Measurements from ENCODE around the gene FGGY.
"Not testable (repeated sequence)": the region's sequence is repeated elsewhere in the genome, so short reads cannot be mapped to it uniquely, and the experiment has no call there.

Gene FGGY

DNA sequence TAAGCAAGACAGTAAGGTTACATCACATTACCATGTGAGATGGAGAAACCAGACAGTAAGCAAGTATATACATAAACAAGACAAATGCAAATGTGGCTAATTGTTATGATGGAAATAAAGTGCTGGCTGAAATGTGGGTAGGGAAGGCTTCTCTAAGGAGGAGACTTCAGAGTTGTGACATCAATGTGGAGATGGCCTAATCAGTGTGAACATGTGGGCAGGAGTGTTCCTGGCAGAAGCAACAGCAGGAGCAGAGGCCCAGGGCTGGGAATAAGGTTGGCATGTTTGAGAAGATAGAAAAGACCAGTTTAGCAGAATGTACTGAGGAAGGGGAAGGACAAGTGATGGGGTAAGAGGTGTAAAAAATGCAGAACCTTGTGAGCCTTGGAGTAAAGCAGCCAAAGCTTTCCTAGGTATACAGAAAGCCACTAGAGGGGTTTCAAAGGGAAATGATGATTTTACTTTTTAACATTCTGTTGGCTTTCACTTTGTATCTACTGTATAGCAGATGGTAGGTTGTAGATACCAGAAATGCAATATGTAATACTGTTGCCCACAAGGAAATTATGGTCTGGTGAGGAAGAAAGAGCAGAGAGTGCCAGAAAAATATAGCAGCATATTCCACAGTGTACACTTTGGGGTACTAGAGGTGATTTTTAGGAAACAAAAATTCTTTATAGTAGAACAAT is 197.4 kb downstream of the FGGY start:
- no peak for DNase-seq

- not testable (repeated sequence) for DNase-seq
Measured at GRCh38 chr1:59496156-59496555, 199.3 kb downstream of the FGGY start.

DNA sequence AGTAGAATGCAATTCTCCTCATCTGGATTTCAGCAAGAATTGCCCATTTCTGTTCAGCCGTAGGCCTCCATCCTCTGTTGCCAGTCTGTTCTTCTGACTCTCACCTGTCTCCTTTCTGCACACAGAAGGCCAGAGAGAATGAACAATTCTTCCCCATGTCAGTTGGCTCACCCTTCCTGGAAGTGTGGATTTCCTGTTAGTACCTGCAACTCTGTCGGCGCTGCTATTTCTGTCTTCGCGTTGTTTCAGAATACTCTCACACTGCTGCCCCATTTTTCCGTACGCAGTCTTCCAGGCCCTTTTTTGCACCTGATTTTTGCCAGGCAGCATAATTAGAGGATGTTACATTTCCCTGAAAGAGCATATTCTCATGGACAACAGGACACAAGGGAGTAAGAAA is 200.7 kb downstream of the FGGY start:
- no peak for DNase-seq

DNA sequence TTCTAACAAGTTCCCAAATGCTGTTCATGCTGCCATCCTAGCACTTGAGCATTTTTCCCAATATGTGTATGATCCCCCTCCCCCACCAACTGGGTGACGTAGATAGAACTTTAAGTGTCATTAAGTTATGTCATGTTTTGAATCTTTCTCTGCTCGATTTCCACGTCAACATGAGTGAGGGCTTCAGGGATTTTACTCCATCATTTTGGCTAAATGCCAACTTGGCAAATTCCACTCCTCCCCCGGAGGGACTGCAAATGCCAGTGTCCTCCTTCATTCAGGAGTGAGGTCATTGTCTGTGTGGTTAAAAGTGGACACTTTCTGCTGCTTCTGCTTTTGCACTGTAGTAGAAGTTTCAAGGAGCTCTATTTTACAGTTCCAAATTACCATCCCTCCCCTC is 201.7 kb downstream of the FGGY start:
- no peak for DNase-seq

- no peak for DNase-seq
Measured at GRCh38 chr1:59499273-59499942, 202.5 kb downstream of the FGGY start.

GRCh38 chr1:59499943-59500569 is 203.2 kb downstream of the FGGY start:
- no peak for DNase-seq

DNA sequence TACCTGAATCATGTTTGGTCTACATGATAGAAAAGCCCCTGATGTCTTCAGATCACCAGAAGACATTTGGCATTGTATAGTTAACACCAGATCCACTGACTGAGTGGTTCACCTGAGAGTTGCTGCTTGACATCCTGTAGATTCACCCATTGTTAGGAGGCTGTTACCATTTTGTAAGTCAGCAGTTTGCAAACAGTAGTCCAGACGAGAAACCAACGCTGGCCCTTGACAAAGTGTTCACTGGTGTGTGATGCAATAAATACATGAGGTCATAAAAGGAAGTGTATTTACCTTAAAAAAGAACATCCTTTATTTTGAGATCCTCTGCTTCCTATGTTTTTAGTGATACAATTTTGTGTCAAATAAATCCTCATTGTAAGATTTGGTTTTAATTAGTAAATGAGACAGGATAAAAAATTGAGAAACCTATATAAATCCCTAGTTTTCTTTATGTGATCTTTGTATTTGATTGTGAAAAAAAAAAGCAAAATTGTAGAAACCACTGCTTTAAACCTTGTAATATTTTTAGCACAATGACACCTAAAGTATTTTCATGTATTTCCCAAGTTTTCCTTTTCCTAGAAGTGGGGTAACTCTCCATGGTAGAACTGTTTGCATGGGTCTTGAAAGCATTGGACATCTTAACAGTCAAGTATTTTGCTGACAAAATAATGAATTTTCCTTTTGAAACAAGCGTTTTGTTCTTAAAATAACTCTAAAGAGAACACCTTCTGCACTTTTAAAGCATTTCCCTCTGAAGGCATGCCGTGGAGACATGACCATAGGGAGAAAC is 204.3 kb downstream of the FGGY start:
- no peak for DNase-seq

- no peak for DNase-seq
Measured at GRCh38 chr1:59502009-59502691, 205.3 kb downstream of the FGGY start.

DNA sequence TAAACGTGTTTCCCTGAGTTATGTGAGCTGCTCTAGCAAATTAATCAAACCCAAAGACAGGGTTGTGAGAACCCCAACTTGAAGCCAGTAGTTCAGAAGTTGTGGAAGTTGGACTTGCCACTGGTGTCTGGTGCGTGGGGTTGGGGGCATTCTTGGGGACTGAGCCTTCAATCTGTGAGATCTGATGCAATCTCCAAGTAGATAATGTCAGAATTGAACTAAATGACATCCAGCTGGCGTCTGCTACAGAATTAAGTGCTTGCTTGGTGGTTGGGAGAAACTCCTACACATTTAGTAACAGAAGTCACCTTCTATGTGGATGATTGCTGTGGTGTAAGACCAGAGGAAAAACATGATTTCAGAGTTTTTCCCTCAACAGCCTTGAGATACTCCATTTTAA is 207.4 kb downstream of the FGGY start:
- DNase-seq = no peak

- DNase-seq = no peak
Measured at GRCh38 chr1:59505596-59506028, 208.7 kb downstream of the FGGY start.

DNA sequence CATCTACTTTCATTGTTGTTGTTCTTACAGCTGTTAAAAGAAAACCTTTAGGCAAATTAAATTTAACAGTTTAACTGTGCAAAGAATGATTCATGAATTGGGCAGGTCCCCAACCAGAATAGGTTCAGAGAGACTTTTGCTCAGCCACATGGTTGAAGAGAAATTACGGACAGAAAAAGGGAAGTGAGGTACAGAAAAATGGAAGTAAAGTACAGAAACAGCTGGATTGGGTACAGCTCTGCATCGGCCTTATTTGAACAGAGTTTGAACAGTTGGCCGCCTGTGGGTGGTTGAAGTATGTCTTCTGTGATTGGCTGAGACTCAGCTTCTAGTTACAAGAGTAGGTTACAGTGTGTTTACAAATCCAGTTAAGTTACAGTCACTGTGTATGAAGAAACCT is 210.1 kb downstream of the FGGY start:
- DNase-seq = no peak

DNA sequence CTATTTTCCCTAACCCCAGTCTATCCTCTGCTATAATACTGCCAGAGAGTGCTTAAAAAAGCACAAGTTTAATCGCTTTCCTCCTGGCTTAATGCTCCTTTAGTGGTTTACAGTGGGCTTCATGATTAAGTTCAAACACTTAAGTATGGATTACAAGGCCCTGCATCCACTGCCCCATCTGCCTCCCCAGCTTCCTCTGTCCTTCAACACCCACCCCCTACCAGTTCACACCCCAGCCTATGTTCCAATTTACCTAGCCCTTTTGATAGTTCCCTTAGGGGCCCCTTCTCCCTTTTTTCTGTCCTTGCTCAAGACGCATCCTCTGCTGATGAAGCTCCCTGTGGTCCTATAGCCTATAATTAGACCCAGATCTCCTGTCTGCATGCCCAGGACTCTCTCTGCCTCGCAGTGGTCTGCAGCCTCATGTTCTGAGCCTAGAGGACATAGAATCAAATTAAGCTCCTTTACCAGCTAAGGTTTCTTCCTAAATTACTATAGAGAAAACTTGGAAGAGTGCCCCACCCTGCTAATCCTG is 212.5 kb downstream of the FGGY start:
- no peak for DNase-seq

GRCh38 chr1:59510249-59510648 is 213.4 kb downstream of the FGGY start:
- DNase-seq = no peak

DNA sequence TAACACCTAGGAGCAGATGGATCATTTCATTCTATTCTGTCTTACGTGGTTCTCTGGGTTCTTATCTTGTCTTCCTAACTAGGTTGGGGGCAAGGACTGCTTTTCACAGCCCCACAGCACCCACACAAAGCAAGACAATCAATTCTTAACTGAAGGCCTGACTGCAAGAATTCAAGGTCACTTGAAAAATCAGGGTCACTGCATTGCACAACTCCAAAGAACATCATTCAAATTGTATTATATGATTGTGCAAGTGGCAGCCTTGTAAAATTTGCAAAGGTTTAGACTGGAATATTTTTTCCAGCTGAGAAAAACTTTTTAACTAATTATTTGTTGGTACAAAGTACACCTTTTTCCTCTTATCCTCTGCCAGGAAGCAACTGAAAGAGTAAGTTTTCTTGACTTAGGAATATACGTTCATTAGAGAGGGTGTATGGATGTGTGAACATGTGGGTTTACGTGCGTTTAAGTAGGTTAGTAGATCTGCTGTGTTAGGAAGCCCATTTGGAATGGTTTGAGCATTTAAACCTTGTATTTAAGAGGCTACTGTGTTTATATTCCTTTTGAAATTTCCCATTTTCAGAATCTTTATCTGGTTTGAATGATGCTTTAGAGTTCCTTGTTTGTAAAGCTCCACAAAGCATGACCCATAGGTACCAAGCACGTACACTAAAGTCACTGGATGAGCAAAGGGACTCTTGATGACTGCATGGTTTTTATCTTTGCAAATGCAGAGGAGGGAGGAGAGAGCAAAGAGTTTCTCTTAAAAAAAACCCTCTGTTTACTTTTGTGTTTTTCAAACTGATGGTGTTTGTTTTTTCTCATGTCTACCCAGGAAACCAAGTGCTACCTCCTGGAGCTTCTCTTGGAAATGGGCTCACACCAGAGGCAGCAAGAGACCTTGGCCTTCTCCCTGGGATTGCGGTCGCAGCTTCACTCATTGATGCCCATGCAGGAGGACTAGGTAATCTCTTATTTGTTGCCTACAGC is 214.9 kb downstream of the FGGY start:
- DNase-seq = no peak

GRCh38 chr1:59512702-59513101 is 215.8 kb downstream of the FGGY start:
- DNase-seq = no peak

- DNase-seq = no peak
Measured at GRCh38 chr1:59514061-59514909, 217.4 kb downstream of the FGGY start.

DNA sequence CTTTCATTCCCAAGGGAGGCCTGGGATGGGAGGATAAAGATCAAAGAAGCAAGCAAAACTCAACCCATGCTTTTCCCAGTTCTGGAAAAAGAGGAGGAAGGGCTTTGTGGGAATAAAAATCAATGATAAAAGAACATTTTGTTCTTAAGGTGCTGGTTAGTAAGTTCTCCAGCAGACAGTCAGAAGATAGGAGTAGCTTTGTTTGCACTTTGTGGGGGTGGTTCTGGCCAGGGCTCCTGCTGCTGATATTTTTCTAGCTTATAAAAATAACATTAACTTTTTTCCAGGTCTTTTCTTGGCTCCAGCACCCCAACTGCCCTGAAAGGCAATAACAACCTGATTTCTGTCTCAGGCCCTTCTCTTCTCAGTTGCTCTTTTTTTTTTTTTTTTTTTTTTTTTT is 220.0 kb downstream of the FGGY start:
- DNase-seq = no peak

GRCh38 chr1:59520194-59520593 is 223.3 kb downstream of the FGGY start:
- DNase-seq = no peak

- DNase-seq = no peak
Measured at GRCh38 chr1:59520827-59521418, 224.0 kb downstream of the FGGY start.

DNA sequence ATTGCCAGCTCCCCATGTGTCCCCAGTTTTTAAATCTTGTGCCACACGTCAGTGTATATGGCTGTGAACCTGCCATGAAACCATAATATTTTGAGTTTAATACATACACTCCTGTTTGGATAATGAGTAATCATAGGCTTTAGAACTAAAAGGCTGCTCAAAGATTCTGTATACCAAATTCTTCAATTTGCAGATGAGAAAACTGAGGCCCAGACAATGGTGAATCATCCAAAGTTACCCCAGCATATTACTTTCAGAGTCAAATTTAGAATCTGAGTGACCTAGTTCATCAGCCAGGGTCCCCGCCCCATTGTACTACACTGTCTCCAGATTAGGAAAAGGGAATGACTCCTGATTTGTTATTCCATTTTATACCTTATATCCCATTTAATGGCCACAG is 224.6 kb downstream of the FGGY start:
- no peak for DNase-seq

Data from activated CD4-positive, alpha-beta T cell treated with anti-CD3 and anti-CD28 coated beads for 48 hours (primary cell).